Panc1 (cell line): ENCODE results near the gene TAF6. TPM values are rescaled to one million over a fixed set of nuclear protein-coding genes. Genes with fewer than 3 reads are reported as not detected.

Experiments
- ATAC-seq: fragments of 200-7000 bp; cut with Tn5 transposase; 2 replicates; pipeline ENCODE4 v1.9.1; 2020; ENCODE audit warnings: mild to moderate bottlenecking, moderate library complexity
- BruUV-seq: library from RNA; stranded (reverse); fragments of 400-500 nt; replicated peaks from 2 replicates; lab custom pipeline; 2021; lab: Mats Ljungman, UMichigan
- CTCF ChIA-PET: fragments of 300-600 bp; sonication (Branson Sonifier 250); formaldehyde crosslinking; loops from one replicate; lab custom pipeline; 2022; ENCODE audit warnings: antibody characterized with exemption; lab: Charles Lee
- POLR2A ChIA-PET: fragments of 300-600 bp; sonication (Branson Sonifier 250); formaldehyde crosslinking; loops from one replicate; lab custom pipeline; 2022; ENCODE audit warnings: antibody characterized with exemption; lab: Charles Lee
- DNase-seq: peaks from one replicate; pipeline ENCODE4 v3.0.0-alpha.2; 2010; ENCODE audit warnings: low read depth, low spot score
- H3K27ac ChIP-seq: 2 replicates; pipeline ENCODE4 v1.5.1; 2011; ENCODE audit warnings: mild to moderate bottlenecking, low read length, inconsistent platforms
- H3K27me3 ChIP-seq: fragments of 200-500 bp; sonication (Bioruptor generic); 2 replicates; pipeline ENCODE4 v1.6.0; 2014; ENCODE audit warnings: low read length, inconsistent platforms; ENCODE audit not compliant: control insufficient read depth, insufficient read depth
- H3K36me3 ChIP-seq: fragments of 200-500 bp; sonication (Bioruptor generic); 2 replicates; pipeline ENCODE4 v1.5.1; 2014; ENCODE audit warnings: inconsistent platforms, mild to moderate bottlenecking, low read length, moderate library complexity; ENCODE audit not compliant: control insufficient read depth, insufficient read depth
- H3K4me1 ChIP-seq: 2 replicates; pipeline ENCODE4 v1.5.1; 2011; ENCODE audit warnings: inconsistent platforms, mild to moderate bottlenecking, low read length, moderate library complexity; ENCODE audit not compliant: control insufficient read depth, insufficient read depth
- H3K4me3 ChIP-seq, 2 experiments: 2 replicates each; pipeline ENCODE4 v1.5.1; 2011 to 2012; ENCODE audit warnings: low read depth in 2 of 2, low read length in 2 of 2, mild to moderate bottlenecking in 2 of 2, inconsistent platforms in 1 of 2, moderate library complexity in 1 of 2
- H3K9me3 ChIP-seq: fragments of 200-500 bp; sonication (Bioruptor generic); 2 replicates; pipeline ENCODE4 v1.5.1; 2014; ENCODE audit warnings: low read depth, mild to moderate bottlenecking, inconsistent platforms, low read length, moderate library complexity; ENCODE audit not compliant: control insufficient read depth, insufficient read depth
- POLR2AphosphoS5 ChIP-seq: IDR thresholded peaks from 2 replicates; pipeline ENCODE4 v1.6.1; 2012; ENCODE audit warnings: mild to moderate bottlenecking, low read depth, low read length, moderate library complexity
- SIN3A ChIP-seq: IDR thresholded peaks from 2 replicates; pipeline ENCODE4 v1.6.1; 2012; ENCODE audit warnings: low read depth, mild to moderate bottlenecking, low read length, moderate library complexity, borderline replicate concordance; ENCODE audit not compliant: insufficient read depth
- TCF7L2 ChIP-seq: IDR thresholded peaks from 2 replicates; pipeline ENCODE4 v1.6.1; 2011; ENCODE audit warnings: mild to moderate bottlenecking, low read depth, low read length, inconsistent platforms
- in situ Hi-C: cut with HindIII; loops from 2 replicates; pipeline ENCODE4 v1.10.0; 2016; ENCODE audit warnings: low sequenced_read_pairs, low pct_unique_long_range_greater_than_20kb
- intact Hi-C: fragments of 100-400 bp; cut with micrococcal nuclease; formaldehyde crosslinking; loops from one replicate; pipeline ENCODE4 v1.10.0; 2022; ENCODE audit not compliant: unreplicated experiment
- total RNA-seq: library from RNA; stranded (reverse); gene quantifications from one replicate; pipeline ENCODE4 v1.2.1, GENCODE V29; 2021; ENCODE audit not compliant: unreplicated experiment
- TF ChIP-seq, protein P1 (sequence below): fragments of 450-650 bp; IDR thresholded peaks from 2 replicates; pipeline ENCODE4 v1.5.1; 2017; ENCODE audit warnings: mild to moderate bottlenecking
- TF ChIP-seq, protein P2 (sequence below), 2 experiments: IDR thresholded peaks; 2 replicates each; pipeline ENCODE4 v1.6.1; 2011 to 2012; ENCODE audit warnings: low read depth in 2 of 2, control low read depth in 1 of 2, low read length in 1 of 2, mild to moderate bottlenecking in 1 of 2, moderate library complexity in 1 of 2; ENCODE audit not compliant: insufficient read depth in 1 of 2

The TAF6 gene
- total RNA-seq, 1 experiment from 2014 or later, result 92.3 TPM

DNA sequence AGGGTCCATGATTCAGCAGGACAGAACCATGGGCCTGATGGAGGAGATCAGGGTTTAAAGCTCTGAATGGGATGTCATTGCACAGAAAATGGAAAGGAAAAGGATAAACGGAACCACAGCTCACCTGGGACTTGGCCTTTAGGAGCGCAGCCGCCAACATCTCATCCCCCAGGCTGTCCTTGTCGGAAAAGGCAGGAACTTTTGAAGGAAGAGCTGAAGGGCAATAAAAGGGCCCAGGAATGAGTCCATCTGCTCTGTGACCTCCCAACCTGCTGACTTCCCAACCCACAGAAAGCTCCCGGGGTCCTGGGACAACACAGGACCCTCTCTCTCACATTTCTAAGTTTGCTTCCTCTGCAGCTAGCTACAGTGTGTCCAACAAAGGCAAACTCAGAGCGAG lies 43.7 kb downstream of the TAF6 start:
- no TSS peak for BruUV-seq
- peaks cover 54% of the 10 kb centered on the region for H3K9me3 ChIP-seq
- in situ Hi-C loops, result no loop called here
- H3K4me1 ChIP-seq, result no peaks in the 10 kb centered on the region
- H3K36me3 ChIP-seq, result peaks cover 15% of the 10 kb centered on the region
- H3K27me3 ChIP-seq, result no peaks in the 10 kb centered on the region
- intact Hi-C loops, result no loop called here
- ATAC-seq, result no peak
- DNase-seq, result no peak
- ChIA-PET CTCF (no interaction called here), POLR2A (no interaction called here)
- H3K4me3 ChIP-seq, result no peak overlapping the region
- H3K27ac ChIP-seq, result no peak overlapping the region
- TF ChIP-seq TCF7L2 (no peak), SIN3A (no peak), POLR2AphosphoS5 (no peak)
- TF ChIP-seq, protein P1, sequence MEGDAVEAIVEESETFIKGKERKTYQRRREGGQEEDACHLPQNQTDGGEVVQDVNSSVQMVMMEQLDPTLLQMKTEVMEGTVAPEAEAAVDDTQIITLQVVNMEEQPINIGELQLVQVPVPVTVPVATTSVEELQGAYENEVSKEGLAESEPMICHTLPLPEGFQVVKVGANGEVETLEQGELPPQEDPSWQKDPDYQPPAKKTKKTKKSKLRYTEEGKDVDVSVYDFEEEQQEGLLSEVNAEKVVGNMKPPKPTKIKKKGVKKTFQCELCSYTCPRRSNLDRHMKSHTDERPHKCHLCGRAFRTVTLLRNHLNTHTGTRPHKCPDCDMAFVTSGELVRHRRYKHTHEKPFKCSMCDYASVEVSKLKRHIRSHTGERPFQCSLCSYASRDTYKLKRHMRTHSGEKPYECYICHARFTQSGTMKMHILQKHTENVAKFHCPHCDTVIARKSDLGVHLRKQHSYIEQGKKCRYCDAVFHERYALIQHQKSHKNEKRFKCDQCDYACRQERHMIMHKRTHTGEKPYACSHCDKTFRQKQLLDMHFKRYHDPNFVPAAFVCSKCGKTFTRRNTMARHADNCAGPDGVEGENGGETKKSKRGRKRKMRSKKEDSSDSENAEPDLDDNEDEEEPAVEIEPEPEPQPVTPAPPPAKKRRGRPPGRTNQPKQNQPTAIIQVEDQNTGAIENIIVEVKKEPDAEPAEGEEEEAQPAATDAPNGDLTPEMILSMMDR, result no peak
- TF ChIP-seq, protein P2, sequence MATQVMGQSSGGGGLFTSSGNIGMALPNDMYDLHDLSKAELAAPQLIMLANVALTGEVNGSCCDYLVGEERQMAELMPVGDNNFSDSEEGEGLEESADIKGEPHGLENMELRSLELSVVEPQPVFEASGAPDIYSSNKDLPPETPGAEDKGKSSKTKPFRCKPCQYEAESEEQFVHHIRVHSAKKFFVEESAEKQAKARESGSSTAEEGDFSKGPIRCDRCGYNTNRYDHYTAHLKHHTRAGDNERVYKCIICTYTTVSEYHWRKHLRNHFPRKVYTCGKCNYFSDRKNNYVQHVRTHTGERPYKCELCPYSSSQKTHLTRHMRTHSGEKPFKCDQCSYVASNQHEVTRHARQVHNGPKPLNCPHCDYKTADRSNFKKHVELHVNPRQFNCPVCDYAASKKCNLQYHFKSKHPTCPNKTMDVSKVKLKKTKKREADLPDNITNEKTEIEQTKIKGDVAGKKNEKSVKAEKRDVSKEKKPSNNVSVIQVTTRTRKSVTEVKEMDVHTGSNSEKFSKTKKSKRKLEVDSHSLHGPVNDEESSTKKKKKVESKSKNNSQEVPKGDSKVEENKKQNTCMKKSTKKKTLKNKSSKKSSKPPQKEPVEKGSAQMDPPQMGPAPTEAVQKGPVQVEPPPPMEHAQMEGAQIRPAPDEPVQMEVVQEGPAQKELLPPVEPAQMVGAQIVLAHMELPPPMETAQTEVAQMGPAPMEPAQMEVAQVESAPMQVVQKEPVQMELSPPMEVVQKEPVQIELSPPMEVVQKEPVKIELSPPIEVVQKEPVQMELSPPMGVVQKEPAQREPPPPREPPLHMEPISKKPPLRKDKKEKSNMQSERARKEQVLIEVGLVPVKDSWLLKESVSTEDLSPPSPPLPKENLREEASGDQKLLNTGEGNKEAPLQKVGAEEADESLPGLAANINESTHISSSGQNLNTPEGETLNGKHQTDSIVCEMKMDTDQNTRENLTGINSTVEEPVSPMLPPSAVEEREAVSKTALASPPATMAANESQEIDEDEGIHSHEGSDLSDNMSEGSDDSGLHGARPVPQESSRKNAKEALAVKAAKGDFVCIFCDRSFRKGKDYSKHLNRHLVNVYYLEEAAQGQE (IDR thresholded peaks at IDR 0.05; ENCODE audit: insufficient read depth in 1 of 2, low read depth in 2 of 2, low read length in 1 of 2), result no peak

DNA sequence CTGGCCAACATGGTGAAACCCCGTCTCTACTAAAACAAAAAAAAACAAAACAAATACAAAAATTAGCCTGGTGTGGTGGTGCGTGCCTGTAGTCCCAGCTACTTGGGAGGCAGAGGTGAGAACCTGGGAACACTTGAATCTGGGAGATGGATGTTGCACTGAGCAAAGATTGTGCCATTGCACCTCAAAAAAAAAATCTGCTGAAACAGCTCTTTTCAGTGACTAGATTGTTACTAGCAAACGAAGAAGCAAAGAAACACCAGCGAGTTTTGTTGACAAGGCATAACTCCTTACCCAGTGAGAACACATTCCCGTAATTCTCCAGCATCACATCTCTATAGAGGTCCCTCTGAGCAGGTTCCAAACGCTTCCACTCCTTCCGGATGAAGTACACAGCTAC lies 44.3 kb downstream of the TAF6 start:
- POLR2A ChIA-PET, result no interaction called here
- no peak for ATAC-seq
- Histone ChIP-seq H3K36me3 (peaks cover 19% of the 10 kb centered on the region), H3K27ac (no peak overlapping the region), H3K27me3 (no peaks in the 10 kb centered on the region), H3K9me3 (peaks cover 60% of the 10 kb centered on the region), H3K4me1 (no peaks in the 10 kb centered on the region), H3K4me3 (no peak overlapping the region)
- no TSS peak for BruUV-seq
- intact Hi-C loops (no loop called here), in situ Hi-C loops (no loop called here)
- CTCF ChIA-PET, result no interaction called here
- no peak for TF ChIP-seq SIN3A
- no peak for TF ChIP-seq POLR2AphosphoS5
- TF ChIP-seq, protein P2 (IDR thresholded peaks at IDR 0.05; ENCODE audit: insufficient read depth in 1 of 2, low read depth in 2 of 2, low read length in 1 of 2), result no peak
- no peak for TF ChIP-seq TCF7L2
- no peak for DNase-seq
